GM21576 (cell line): ENCODE measurements around the gene DNAJC10.
"Not testable (repeated sequence)": the region's sequence is repeated elsewhere in the genome, so short reads cannot be mapped to it uniquely, and the experiment has no call there.

Experiments
- ATAC-seq: cut with Tn5 transposase; IDR thresholded peaks from one replicate; pipeline ENCODE4 v1.9.1; 2021; ENCODE audit warnings: mild to moderate bottlenecking, moderate library complexity; ENCODE audit not compliant: unreplicated experiment

DNAJC10 gene

DNA sequence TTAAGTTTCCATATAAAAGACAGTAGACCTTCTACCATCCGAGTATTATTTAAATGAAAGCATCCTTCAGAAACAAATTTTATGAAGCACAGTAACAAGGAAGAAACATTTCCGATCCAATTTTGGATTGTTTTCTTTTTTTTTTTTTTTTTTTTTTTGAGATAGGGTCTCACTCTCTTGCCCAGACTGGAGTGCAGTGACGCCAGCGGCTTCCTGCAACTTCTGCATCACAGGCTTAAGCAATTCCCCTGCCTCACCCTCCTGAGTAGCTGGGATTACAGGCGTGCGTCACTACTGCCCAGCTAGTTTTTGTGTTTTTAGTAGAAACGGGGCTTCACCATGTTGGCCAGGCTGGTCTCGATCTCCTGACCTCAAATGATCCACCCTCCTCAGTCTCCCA is 3.1 kb downstream of the DNAJC10 start:
- ATAC-seq = not testable (repeated sequence)

DNA sequence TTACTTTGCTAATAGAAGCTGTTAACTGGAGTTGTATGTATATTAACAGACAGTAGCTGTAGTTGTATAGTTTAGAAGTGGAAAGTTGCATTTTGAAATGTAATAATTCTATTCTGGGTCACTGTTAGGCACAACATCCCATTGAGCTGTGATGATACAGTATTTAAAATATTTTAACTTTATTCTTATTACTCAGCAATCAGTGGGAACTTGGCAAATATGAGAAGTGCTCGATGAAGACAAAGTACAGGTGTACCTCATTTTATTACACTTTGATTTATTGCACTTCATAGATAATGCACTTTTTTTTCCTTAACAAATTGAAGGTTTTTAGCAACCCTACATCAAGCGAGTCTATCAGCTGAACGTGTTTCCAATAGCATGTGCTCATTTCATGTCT is 8.6 kb downstream of the DNAJC10 start:
- ATAC-seq = no peak

DNA sequence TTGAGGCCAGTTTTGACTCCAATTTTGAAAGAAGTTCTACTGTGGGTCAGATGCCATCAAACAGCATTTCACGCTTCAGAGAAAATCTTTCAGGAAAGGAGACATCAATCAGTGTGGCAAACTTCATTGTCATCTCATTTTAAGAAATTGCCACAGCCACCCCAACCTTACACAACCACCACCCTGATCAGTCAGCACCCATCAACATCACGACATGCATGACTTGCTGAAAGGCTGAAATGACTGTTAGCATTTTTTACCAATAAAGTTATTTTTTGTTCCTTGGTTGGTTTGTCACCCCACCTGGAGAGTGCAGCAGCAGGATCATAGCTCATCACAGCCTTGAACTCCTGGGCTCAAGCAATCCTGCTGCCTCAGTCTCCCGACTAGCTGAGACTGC is 10.4 kb downstream of the DNAJC10 start:
- no peak for ATAC-seq

DNA sequence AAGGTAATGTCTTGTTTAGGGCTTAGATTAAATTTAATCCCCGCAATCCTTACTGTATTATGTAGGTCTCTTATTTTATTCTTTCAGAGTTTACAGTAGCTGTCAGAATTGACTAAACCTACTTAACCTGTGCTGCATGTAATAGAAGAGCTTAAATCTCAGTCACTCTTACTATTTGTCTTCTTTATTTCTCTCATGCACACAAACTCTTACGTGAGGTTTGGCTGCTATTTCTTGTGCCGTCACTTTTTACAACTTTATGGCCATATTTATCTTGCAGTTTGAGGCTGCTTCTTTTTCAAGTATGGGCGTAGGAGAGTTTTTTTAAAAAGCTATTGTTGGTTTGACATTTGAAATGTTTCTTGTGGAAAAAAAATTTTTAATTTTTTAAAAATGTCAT is 12.0 kb downstream of the DNAJC10 start:
- no peak for ATAC-seq

DNA sequence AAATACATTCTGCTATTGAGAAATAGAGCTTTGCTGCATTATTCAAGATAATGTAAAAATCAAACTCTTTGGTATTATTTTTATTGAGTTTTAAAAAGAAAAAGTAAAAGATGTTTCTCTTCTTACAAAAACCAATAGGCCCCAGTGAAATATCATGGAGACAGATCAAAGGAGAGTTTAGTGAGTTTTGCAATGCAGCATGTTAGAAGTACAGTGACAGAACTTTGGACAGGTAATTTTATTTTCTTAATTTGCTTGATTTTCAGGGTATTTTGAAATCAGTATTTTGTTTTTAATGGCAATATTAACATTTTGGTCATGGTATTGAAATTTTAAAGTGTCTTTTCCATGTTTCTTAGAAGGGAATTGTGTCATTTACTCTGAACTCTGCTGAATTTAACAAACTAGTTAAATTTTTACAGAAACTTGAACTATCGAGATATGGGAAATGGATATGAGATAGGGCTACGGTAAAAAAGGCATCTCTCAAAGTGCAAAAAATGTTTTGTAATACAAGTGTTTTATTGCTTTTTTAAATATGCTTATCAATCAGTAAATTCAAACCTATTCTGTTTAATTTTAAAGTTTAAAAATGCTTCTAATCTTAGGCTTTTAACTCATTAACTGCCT is 13.8 kb downstream of the DNAJC10 start:
- ATAC-seq = no peak

DNA sequence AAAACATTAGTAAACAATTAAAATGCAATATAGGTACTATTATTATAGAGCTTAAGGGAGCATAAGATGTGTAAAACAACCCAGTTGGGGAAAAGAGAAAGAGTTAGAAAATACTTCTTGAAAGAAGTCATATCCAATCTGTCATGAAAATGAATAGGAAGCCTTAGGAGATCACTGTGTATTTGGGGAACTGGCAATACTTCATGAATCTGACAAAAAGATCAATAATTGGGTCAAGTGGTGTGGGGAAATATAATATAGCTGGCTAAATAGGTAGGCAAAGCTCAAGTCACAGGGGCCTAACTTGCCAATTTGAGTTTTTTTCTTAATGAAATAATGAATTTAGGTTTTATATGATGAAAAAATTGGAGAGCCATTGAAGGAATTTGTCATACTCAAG is 14.4 kb downstream of the DNAJC10 start:
- no peak for ATAC-seq

DNA sequence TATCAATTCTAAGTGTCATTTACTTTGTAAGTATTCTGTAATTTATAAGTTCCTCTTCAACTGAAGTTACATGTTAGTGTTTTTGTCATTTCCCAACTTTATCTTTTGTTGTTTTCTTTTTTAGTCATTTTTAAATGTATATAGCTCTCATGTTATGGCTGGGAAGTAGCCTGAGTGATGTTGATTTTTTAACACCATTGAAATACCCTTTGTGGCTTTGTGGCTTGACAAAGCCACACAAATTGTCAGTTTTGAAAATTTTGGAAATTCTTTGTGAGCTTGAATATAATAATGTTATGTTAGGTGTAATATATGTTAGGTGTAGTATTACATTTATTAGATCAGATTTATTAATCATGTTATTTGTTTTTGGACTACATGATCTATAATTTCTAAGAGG is 16.7 kb downstream of the DNAJC10 start:
- ATAC-seq = no peak

DNA sequence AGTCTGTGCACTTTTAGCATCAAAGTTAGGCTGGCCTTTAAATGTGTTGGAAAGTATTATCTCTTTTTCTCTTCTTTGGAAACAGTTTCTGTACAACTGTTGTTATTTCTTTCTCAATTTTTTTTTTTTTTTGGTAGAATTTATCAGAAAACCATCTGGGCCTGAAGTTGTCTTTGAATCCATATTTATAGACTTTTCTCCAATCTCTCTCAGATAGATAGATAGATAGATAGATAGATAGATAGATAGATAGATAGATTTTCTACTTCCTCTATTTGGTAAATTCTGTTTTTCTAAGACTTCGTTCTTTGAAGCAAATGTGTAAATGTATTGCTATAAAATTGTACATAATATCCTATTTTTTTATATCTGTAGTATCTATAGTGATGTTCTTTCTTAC is 17.5 kb downstream of the DNAJC10 start:
- no peak for ATAC-seq

DNA sequence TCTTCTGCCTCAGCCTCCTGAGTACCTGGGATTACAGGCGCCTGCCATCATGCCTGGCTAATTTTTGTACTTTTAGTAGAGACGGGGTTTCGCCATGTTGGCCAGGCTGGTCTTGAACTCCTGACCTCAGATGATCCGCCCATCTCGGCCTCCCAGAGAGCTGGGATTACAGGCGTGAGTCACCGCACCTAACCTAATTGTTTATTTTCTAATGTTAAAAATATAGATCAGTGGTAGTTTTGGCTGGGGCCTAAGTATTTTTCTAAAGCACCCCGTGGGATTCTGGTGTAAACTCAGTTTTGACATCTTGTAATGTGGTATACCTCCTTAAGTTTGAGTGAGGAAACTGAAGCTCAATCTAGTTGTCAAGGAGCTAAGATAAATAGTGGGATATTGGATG is 20.8 kb downstream of the DNAJC10 start:
- not testable (repeated sequence) for ATAC-seq

DNA sequence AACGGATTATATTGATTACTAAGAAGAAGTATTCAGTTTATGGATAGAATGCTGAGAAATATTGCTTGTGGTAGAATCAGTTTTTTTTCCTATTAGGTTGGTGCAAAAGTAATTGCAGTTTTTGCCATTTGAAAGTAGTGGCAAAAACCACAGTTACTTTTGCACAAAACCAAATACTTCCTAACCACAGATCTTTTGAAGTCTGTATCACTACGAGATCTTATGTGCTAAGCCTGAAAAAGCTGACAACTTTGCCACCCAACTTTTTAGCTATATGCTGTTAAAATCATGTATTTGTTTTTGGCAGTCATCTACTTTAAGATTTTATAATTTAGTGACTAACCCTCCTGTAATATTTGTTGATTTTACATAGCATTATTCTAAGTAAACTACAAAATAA is 24.6 kb downstream of the DNAJC10 start:
- ATAC-seq = no peak

DNA sequence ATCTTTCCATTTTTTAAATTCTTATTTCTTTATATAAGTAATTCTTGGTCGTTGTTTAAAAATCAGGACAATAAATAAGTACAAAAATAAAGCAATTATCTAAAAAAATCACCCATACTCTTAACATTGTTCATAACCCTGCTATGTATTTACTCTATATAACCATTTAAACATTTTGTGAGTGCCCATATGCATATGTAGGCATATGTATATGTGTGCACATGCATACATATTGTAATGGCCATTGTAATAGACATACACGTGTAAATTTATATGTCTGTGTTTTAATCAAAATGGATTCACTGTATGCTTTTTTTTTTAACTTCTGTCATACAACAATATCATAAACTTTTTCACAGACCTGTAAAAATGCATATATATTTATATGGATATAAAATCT is 25.6 kb downstream of the DNAJC10 start:
- no peak for ATAC-seq

DNA sequence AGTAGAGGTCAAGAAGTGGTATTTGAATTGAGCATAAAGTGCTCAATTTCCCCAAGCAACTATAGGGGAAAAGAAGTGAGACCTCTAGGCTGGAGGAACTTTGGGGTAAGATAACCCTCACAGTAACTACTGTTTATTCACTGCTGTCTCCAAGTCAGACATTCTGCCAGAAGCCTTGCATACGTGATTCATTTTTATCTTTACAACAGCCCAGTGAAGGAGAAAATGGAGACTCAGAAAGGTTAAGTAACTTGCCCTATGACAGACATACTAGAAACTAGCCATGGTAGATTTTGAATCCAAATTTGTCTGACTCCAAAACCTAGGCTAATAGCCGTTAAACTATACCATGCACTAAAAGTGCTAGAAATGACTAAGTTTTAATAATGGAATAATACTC is 28.4 kb downstream of the DNAJC10 start:
- ATAC-seq = no peak

DNA sequence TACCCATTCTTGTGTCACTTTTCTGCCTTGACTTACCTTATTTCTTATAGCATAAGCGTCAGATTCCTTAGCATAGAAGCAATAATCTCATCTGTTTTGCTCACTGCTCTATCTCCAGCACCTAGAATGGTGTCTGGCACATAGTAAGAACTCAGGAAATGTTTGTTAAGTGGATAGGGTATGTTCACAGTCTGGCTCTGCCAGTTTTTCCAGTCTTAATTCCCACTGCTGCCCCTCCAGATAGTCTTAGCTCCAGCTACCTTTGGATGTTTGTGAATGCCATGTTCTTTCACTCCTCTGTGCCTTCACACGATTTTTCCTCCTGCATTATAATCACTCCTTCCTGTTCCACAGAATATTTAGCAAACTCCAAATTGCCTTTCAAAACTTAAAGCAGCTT is 29.0 kb downstream of the DNAJC10 start:
- ATAC-seq = no peak

DNA sequence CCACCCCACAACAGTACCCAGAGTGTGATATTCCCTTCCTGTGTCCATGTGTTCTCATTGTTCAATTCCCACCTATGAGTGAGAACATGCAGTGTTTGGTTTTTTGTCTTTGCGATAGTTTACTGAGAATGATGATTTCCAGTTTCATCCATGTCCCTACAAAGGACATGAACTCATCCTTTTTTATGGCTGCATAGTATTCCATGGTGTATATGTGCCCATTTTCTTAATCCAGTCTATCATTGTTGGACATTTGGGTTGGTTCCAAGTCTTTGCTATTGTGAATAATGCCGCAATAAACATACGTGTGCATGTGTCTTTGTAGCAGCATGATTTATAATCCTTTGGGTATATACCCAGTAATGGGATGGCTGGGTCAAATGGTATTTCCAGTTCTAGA is 29.8 kb downstream of the DNAJC10 start:
- not testable (repeated sequence) for ATAC-seq

DNA sequence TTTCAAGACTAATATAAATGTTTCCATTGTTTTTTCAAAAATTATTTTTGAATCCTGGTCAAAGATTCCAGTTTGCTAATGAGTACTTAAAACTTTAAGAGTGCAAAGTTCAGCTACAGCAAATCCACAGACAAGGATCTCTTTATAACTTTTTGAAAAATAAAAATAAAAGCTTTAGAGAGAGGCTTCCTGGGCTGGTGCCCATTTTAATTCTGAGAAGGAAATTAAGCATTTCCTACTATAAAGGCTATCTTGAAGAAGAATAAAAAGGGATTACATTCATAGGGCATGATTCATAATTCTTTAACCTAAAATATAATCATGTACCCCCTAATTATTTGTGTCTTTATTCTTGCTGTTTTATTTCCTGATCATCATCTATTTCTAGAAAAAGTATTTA is 38.2 kb downstream of the DNAJC10 start:
- no peak for ATAC-seq

DNA sequence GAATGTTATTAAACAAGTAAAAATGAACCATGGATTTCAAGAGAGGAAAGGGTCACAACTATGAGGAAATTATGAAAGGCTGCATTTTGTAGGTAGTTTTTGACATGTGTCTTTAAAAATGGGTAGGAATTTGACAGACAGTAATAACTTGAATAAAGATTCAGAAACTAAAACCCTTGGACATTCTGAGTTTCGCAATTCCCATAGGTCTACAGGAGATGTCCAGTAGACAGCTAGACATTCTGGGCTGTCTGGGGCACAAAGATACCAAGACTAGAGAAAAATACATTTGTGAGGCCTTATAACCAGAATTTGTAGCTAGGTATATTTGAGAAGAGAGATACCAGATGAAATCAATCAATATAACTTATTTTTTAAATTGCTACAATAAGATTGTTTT is 42.3 kb downstream of the DNAJC10 start:
- no peak for ATAC-seq

DNA sequence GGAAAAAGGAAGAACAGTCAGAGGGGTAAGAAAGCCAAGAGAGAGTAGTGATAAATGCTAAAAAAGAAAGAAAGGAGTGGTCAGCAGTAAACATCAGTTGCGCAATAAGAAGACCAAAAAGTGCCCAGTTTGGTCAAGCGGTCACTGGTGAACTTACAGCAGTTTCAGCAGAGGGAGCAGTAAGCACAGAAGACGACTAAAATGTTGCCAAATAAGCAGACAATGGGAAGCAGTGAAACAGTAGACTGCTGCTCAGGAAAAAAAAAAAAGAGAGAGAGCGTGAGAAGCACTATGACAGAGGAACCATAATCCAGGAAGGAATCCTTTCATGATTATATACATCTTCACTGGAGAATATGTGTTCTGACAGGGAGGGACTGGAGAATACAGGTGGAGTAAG is 45.8 kb downstream of the DNAJC10 start:
- no peak for ATAC-seq

DNA sequence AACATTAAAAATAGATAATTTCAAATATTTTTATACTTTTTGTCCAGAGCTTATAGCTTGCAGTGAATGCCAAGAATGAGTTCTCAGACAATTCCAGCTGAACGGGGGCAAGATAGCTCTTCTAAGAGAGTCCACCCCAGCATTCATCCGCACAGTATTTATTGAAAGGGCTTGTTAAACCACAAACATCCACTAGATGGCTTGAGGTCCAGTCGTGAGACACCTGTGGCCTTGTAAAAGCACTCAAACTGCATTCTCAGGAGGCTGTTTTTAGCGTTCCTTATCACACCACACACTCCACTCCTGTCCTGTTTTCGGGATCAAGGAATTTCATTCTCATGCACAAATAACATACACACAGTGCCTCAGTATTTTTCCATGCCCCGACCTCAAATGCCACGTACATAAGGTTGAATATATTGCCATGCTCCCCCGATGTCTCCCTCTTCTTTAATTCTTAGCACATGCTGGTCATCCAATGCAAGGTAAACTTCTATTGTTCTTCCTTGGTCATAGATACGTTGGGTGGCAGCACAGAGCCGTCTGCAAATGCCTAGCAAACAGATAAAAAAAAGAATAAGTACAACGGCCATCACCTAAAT is 47.4 kb downstream of the DNAJC10 start:
- ATAC-seq = no peak

DNA sequence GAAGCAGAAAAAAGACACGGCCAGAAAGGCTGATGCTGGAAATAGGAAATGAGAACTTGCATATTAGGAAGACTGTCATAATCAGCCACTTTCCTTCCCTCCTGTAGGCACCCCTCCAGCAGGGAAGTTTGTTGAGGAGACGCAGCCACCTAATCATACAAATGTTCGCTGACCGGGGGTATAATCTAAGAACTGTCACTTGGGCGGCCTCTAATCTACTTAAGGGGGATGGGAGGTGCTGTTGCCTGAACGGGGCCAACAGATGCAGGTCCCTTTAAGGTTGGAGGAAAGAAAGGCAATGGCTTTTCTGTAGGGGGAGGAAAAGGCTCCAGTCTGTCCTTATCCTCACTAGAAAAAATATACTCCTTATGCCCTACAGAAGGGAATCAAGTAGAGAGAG is 50.6 kb downstream of the DNAJC10 start:
- no peak for ATAC-seq

DNA sequence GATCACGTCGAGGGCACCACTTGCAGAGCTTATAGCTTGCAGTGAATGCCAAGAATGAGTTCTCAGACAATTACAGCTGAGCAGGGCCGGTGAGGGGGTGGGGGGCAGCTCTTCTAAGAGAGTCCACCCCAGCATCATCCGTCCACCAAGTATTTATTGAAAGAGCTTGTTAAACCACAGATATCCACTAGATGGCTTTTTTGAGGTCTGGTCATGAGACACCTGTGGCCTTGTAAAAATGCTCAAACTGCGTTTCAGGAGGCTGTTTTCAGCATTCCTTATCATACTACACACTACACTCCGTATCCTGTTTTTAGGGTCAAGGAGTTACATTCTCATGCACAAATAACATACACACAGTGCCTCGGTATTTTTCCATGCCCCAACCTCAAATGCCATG is 51.5 kb downstream of the DNAJC10 start:
- no peak for ATAC-seq

DNA sequence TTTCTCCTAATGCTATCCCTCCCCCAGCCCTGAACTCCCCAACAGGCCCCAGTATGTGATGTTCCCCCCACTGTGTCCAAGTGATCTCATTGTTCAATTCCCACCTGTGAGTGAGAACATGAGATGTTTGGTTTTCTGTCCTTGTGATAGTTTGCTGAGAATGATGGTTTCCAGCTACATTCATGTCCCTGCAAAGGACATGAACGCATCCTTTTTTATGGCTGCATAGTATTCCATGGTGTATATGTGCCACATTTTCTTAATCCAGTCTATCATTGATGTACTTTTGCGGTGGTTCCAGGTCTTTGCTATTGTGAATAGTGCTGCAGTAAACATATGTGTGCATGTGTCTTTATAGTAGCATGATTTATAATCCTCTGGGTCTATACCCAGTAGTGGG is 52.9 kb downstream of the DNAJC10 start:
- not testable (repeated sequence) for ATAC-seq

DNA sequence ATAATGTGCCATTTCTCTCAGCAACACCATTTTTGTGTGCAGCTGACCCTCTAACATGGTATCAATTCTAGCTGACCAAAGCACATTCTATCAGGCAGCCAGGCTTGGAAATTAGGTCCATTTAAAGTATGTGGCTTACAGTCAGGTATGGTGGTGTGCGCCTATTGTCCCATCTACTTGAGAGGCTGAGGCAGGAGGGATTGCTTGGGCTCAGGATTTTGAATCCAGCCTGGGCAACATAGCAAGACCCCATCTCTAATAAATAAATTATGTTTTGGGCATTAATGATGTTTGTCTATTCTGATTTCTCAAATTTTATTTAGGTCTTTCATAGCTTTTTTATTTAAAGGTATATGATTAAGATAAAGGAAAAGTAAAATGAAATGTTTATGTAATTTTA is 63.3 kb downstream of the DNAJC10 start:
- no peak for ATAC-seq

DNA sequence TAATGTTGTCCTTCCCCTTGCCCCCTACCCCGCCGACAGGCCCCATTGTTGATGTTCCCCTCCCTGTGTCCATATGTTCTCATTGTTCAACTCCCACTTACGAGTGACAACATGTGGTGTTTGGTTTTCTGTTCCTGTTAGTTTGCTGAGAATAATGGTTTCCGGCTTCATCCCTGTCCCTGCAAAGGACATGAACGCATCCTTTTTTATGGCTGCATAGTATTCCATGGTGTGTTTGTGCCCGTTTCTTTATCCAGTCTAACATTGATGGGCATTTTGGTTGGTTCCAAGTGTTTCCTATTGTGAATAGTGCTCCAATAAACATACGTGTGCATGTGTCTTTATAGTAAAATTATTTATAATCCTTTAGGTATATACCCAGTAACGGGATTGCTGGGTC is 65.0 kb downstream of the DNAJC10 start:
- ATAC-seq = not testable (repeated sequence)
